Natural killer cell (primary cell): ENCODE measurements around the gene MUSTN1. TPM values are rescaled to one million over a fixed set of nuclear protein-coding genes. Genes with fewer than 3 reads are reported as not detected.

ENCODE experiments used
- ATAC-seq, 3 donors: fragments of 150-1000 bp in 2 of 3; fragments of 200-7000 bp in 1 of 3; cut with Tn5 transposase; 1 replicate in 1 of 3; 2 replicates in 2 of 3; pipeline ENCODE4 v1.10.0; 2021; ENCODE audit warnings: mild to moderate bottlenecking in 2 of 3, moderate library complexity in 2 of 3
- DNase-seq, 2 donors: peaks; one replicate each; pipeline versions ENCODE4 v3.0.0 to v3.0.0-alpha.2; 2013 to 2021; ENCODE audit warnings: mixed read lengths in 1 of 2
- H3K27ac ChIP-seq: one replicate; pipeline ENCODE4 v1.5.1; 2013; ENCODE audit warnings: mild to moderate bottlenecking, low read length
- H3K27me3 ChIP-seq: one replicate; pipeline ENCODE4 v1.6.1; 2013; ENCODE audit warnings: low read length; ENCODE audit not compliant: control insufficient read depth, insufficient read depth
- H3K36me3 ChIP-seq: one replicate; pipeline ENCODE4 v1.6.1; 2013; ENCODE audit warnings: low read length; ENCODE audit not compliant: control insufficient read depth, insufficient read depth
- H3K4me1 ChIP-seq: one replicate; pipeline ENCODE4 v1.6.1; 2013; ENCODE audit warnings: low read length; ENCODE audit not compliant: control insufficient read depth, insufficient read depth
- H3K4me3 ChIP-seq: one replicate; pipeline ENCODE4 v1.5.1; 2013; ENCODE audit warnings: low read length
- H3K9me3 ChIP-seq: one replicate; pipeline ENCODE4 v1.6.1; 2013; ENCODE audit warnings: low read length; ENCODE audit not compliant: control insufficient read depth, insufficient read depth
- H3K27ac Mint-ChIP-seq, 2 donors: one replicate each; pipeline ENCODE4 v1.8.0; 2022; ENCODE audit warnings: mild to moderate bottlenecking in 2 of 2, mixed read lengths in 2 of 2, moderate library complexity in 1 of 2
- H3K27me3 Mint-ChIP-seq, 2 donors: one replicate each; pipeline ENCODE4 v1.8.0; 2022; ENCODE audit warnings: low read depth in 2 of 2, mixed read lengths in 2 of 2
- H3K36me3 Mint-ChIP-seq: one replicate; pipeline ENCODE4 v1.8.0; 2022; ENCODE audit warnings: mixed read lengths
- H3K4me1 Mint-ChIP-seq, 2 donors: one replicate each; pipeline ENCODE4 v1.8.0; 2022; ENCODE audit warnings: mixed read lengths in 2 of 2
- H3K4me3 Mint-ChIP-seq: one replicate; pipeline ENCODE4 v1.8.0; 2022; ENCODE audit warnings: mild to moderate bottlenecking, moderate library complexity, mixed read lengths
- H3K9me3 Mint-ChIP-seq, 2 donors: one replicate each; pipeline ENCODE4 v1.8.0; 2022; ENCODE audit warnings: mixed read lengths in 2 of 2
- CTCF ChIP-seq: fragments of 200-600 bp; IDR thresholded peaks from one replicate; pipeline ENCODE4 v1.8.0; 2022; ENCODE audit warnings: antibody characterized with exemption
- WGBS: methylation state at CpG from one replicate; pipeline ENCODE4 v1.1.7; 2013; ENCODE audit warnings: missing lambda C conversion rate; ENCODE audit not compliant: insufficient coverage; 5-methylcytosine and 5-hydroxymethylcytosine counted together
- intact Hi-C: fragments of 100-400 bp; cut with micrococcal nuclease; formaldehyde crosslinking; loops from one replicate; pipeline ENCODE4 v1.14.2; 2022
- total RNA-seq, 4 donors: library from RNA; stranded (reverse); fragments of 120-200 nt in 1 of 4; gene quantifications; one replicate each; pipeline versions ENCODE4 v1.2.3 to v1.2.4, GENCODE V29; 2013 to 2022

Gene MUSTN1
- total RNA-seq, 3 donors from 2014 or later (not counting 1 experiment from before 2014, with no cell fraction given) = 5.3 to 7.7 (median 6.8) TPM

DNA sequence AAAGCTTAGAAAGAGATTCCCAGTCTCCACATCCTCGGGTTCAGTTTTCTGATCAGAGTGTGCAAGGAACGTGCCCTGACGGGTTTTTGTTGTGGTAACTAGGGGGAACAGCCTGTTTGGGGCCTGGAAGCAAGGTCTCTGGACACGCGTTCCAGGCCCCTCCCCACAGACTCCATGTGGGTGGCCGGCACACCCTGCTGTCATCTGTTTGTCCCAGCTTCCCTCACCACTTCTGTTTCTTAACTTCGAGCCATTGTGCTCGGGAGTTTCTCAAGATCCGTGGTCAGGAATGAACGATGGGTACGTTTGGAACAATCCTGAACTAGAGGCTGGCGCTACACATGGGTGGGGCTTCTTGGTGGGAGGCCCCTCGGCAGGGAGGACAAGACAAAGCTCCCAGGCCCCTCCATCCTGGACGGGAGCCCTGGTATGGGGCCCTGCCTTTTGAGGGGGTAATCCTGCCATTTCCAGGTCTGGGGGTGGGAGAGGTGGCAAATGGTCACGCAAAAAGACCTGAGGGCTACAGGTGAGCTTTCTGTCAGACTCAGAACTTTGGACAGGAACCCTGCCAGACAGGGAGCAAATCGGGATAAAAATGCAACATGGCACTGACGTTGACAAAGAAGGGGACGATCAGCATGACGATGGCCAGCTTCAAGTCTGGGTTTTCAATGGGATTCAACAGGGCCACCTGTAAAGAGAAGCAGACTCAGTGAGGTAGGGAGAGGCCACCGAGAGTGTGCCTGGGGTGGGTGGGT is 8.5 kb upstream of the MUSTN1 start:
- TF ChIP-seq CTCF = no peak
- DNase-seq = no peak
- Histone ChIP-seq H3K4me1 (peaks cover 40% of the 10 kb centered on the region), H3K27ac (no peak overlapping the region), H3K27me3 (no peaks in the 10 kb centered on the region), H3K36me3 (peaks cover 24% of the 10 kb centered on the region), H3K4me3 (no peak overlapping the region), H3K9me3 (no peaks in the 10 kb centered on the region)
- H3K27ac Mint-ChIP-seq = no peak overlapping the region
- H3K36me3 Mint-ChIP-seq = peaks cover 9% of the 10 kb centered on the region
- intact Hi-C loops = loop anchor here (10.0 kb wide), 1 partner anchor 92 kb away; no protein-coding TSS in a partner anchor
- WGBS = 85% methylated on average over 20 of the region's 20 CpGs
- H3K27me3 Mint-ChIP-seq = no peaks in the 10 kb centered on the region
- H3K4me3 Mint-ChIP-seq = no peak overlapping the region
- ATAC-seq = no peak
- peaks cover 32 to 46% of the 10 kb centered on the region in 2 donors for H3K4me1 Mint-ChIP-seq
- H3K9me3 Mint-ChIP-seq = no peaks in the 10 kb centered on the region

DNA sequence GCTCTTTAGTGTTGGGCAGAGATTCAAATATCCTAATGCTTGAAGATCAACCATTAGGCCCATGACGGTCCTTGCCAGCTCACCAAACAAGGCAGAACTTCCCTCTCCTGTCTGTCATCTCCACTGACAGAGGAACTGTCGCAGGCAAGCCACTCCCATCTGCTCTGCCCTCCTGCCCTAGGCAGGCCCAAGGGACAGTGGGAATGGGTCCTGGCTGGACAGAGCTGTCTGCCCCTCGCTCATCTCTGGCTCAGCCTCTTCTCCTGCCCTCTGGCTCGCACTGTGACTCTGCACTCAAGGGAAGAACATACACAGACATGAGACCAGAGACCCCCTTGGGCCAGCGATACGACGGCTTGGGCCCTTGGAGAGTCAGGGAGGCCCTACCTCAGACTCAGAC is 7.6 kb upstream of the MUSTN1 start:
- DNase-seq (no peak), ATAC-seq (no peak)
- H3K27ac Mint-ChIP-seq = no peak overlapping the region
- Histone ChIP-seq H3K4me3 (no peak overlapping the region), H3K27me3 (no peaks in the 10 kb centered on the region), H3K4me1 (peaks cover 48% of the 10 kb centered on the region), H3K36me3 (peaks cover 16% of the 10 kb centered on the region), H3K27ac (no peak overlapping the region), H3K9me3 (no peaks in the 10 kb centered on the region)
- TF ChIP-seq CTCF = no peak
- 81% methylated on average over 7 of the region's 7 CpGs for WGBS
- H3K9me3 Mint-ChIP-seq = no peaks in the 10 kb centered on the region
- peaks cover 39 to 54% of the 10 kb centered on the region in 2 donors for H3K4me1 Mint-ChIP-seq
- H3K4me3 Mint-ChIP-seq = no peak overlapping the region
- H3K27me3 Mint-ChIP-seq = no peaks in the 10 kb centered on the region
- intact Hi-C loops = loop anchor here (10.0 kb wide), 1 partner anchor 92 kb away; no protein-coding TSS in a partner anchor
- H3K36me3 Mint-ChIP-seq = peaks cover 4% of the 10 kb centered on the region

GRCh38 chr3:52841981-52842340 is 7.1 kb upstream of the MUSTN1 start:
- peaks cover 15% of the 10 kb centered on the region for H3K36me3 ChIP-seq
- peaks cover 53% of the 10 kb centered on the region for H3K4me1 ChIP-seq

More at GRCh38 chr3:52841981-52842340, 7.1 kb upstream of the MUSTN1 start:
- H3K27ac ChIP-seq = peak overlapping the region; percentile 73
- ATAC-seq = no peak
- no peak for DNase-seq
- no peaks in the 10 kb centered on the region for H3K9me3 ChIP-seq
- H3K9me3 Mint-ChIP-seq = no peaks in the 10 kb centered on the region
- peak overlapping the region in 1 of 2 donors; percentile 66 for H3K27ac Mint-ChIP-seq
- H3K27me3 Mint-ChIP-seq = no peaks in the 10 kb centered on the region
- 79% methylated on average over 12 of the region's 12 CpGs for WGBS
- no peak overlapping the region for H3K4me3 ChIP-seq
- no peak for TF ChIP-seq CTCF
- H3K4me1 Mint-ChIP-seq = peaks cover 44 to 59% of the 10 kb centered on the region in 2 donors
- intact Hi-C loops = loop anchor here (10.0 kb wide), 1 partner anchor 93 kb away; no protein-coding TSS in a partner anchor
- H3K27me3 ChIP-seq = no peaks in the 10 kb centered on the region
- peak overlapping the region; percentile 38 for H3K4me3 Mint-ChIP-seq
- no peaks in the 10 kb centered on the region for H3K36me3 Mint-ChIP-seq
